HG02970 (cell line): ENCODE results near the gene RSRP1.
"Not testable (repeated sequence)": the region's sequence is repeated elsewhere in the genome, so short reads cannot be mapped to it uniquely, and the experiment has no call there.

ENCODE experiments used
- ATAC-seq: cut with Tn5 transposase; IDR thresholded peaks from one replicate; pipeline ENCODE4 v1.9.1; 2021; ENCODE audit warnings: mild to moderate bottlenecking, moderate library complexity, moderate number of reproducible peaks; ENCODE audit not compliant: unreplicated experiment, low FRiP score

The RSRP1 gene

GRCh38 chr1:25247024-25247828 lies at the start of gene RSRP1:
Gene RSRP1, minus strand, starts transcription at chr1:25247454. Its CDS starts 491 bp downstream, at chr1:25246963.
- peak; percentile 73 for ATAC-seq

DNA sequence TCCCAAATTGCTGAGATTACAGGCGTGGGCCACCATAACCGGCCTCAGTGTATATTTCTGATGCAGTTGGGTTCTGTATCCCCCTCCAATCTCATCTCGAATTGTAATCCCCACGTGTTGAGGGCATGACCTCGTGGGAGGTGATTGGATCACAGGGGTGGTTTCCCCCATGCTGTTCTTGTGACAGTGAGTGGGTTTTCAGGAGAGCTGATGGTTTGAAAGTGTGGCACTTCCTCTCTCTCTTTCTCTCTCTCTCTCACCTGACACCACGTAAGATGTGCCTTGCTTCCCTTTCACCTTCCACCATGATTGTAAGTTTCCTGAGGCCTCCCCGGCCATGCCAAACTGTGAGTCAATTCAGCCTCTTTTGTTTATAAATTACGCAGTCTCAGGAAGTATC lies 49.2 kb upstream of the RSRP1 start:
- ATAC-seq: not testable (repeated sequence)

DNA sequence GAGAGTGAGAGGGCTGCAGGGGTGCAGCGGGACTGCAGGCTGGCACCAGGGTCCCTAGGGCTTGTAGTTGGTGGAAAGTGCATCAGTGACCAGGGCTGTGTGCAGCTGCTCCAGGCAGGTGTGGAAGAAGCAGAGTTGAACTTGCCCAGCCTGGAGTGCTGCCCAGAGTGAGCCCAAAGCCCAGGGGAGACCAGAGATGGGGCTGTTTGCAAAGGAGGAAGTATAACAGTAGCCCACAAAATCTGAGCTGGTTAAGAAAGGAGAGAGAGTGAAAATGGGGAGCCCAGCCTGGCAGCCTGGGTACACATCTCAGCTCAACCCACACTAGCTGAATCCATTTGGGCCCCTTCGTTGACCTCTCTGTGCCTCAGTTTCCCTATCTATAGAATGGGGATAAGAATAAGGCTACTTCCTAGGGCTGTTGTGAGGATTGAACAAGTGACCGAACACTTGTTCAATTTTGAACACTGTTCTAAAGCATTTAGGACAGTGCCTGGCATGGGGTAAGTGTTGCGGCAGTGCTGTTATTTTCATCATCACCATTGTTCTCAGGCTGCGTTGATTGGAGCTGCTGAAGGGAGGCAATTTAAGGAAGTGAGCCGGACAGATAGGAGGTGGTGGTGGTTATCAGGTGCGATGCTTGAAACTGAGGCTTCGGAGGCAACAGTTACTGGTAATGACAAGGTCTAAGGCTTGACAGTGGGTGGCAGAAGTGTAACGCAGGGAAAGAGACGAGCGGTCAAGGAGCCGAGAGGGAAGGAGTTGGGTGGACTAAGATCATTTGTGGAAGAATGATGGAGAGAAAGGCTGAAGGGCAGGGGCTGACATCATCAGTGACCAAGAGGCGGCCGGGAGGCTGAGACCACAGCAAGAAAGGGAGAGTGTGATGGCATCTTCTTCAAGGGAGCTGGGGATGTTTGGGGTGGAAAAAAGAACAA lies 47.9 kb upstream of the RSRP1 start:
- ATAC-seq: not testable (repeated sequence)

DNA sequence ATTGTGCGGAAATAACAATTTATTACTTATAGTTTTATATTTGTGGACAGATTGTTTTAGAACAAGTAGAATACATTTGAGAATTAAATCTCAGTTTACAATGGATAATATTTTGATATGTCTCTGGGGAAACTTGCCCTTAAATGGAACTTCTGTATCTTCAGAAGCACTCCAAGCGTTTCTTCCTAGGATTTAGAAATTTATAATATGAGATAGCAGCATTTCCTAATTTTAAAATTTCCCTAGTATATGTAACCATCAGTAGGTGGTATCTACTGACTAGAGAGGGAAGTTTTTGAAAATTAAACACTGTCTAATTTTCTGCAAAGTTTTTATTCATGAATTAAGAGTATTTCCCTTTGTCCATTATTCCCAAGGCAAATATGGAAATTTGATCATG lies 46.2 kb upstream of the RSRP1 start:
- not testable (repeated sequence) for ATAC-seq

GRCh38 chr1:25290043-25290442 lies 42.8 kb upstream of the RSRP1 start:
- ATAC-seq: not testable (repeated sequence)

- ATAC-seq: not testable (repeated sequence)
Observed at GRCh38 chr1:25288573-25289101, 41.4 kb upstream of the RSRP1 start.

DNA sequence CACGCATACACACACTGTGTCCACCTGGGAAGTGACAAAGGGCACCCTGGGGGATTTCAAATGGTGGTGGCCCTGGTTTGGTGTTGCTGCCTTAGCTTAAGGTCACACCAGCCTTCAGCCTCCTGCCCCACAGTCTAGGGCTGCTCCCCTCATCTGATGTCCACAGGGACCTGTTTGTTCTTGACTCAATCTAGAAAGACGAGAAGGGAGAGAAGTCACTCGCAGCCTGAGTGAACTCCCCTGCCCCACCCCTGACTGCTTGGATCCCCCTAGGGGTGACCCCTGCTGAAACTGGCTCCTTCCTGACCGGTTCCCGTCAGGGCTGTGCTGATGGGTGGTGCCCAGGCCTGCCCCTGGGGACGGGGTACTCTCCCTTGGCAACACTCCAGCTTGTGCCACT lies 39.9 kb upstream of the RSRP1 start:
- ATAC-seq: not testable (repeated sequence)

- ATAC-seq: not testable (repeated sequence)
Observed at GRCh38 chr1:25285862-25286261, 38.6 kb upstream of the RSRP1 start.

GRCh38 chr1:25279693-25280111 lies 32.4 kb upstream of the RSRP1 start:
- ATAC-seq: not testable (repeated sequence)

GRCh38 chr1:25278790-25279189 lies 31.5 kb upstream of the RSRP1 start:
- ATAC-seq: not testable (repeated sequence)

GRCh38 chr1:25278358-25278757 lies 31.1 kb upstream of the RSRP1 start:
- ATAC-seq: not testable (repeated sequence)

- ATAC-seq: not testable (repeated sequence)
Observed at GRCh38 chr1:25277295-25277694, 30.0 kb upstream of the RSRP1 start.

GRCh38 chr1:25275648-25276047 lies 28.4 kb upstream of the RSRP1 start:
- ATAC-seq: not testable (repeated sequence)

DNA sequence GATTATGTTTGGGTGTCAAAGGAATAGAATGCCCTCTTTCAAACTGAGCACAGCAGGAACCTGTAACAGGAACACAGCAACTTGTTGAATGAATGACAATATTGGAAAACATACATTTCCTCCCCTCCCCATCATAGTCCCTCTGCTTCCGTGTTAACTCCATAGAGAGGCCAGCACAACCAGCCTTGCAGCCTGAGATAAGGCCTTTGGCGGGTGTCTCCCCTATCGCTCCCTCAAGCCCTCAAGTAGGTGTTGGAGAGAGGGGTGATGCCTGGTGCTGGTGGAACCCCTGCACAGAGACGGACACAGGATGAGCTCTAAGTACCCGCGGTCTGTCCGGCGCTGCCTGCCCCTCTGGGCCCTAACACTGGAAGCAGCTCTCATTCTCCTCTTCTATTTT lies 25.0 kb upstream of the RSRP1 start, which contains the start of gene RHD:
RHD (plus strand) TSS at position 272 of the 400 bp plus-strand sequence; CDS start at position 311, 39 bp downstream.
- ATAC-seq: not testable (repeated sequence)

DNA sequence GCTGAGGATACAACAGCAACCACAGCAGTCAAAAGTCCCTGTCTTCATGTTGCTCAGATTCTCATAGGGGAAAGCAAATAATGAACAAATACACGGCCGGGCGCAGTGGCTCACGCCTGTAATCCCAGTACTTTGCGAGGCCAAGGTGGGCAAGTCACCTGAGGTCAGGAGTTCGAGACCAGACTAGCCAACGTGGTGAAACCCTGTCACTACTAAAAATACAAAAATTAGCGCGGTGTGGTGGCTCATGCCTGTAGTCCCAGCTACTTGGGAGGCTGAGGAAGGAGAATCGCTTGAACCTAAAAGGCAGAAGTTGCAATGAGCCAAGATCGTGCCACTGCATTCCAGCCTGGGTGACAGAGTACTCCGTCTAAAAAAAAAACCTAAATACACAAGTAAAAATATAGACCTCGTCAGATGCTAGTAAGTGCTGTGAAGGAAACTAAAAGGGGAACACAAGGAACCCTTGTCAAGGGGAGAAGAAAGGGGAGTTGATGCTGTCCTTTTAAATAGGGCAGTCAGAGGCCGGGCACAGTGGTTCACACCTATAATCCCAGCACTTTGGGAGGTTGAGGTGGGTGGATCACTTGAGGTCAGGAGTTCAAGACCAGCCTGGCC lies 21.0 kb upstream of the RSRP1 start:
- not testable (repeated sequence) for ATAC-seq

DNA sequence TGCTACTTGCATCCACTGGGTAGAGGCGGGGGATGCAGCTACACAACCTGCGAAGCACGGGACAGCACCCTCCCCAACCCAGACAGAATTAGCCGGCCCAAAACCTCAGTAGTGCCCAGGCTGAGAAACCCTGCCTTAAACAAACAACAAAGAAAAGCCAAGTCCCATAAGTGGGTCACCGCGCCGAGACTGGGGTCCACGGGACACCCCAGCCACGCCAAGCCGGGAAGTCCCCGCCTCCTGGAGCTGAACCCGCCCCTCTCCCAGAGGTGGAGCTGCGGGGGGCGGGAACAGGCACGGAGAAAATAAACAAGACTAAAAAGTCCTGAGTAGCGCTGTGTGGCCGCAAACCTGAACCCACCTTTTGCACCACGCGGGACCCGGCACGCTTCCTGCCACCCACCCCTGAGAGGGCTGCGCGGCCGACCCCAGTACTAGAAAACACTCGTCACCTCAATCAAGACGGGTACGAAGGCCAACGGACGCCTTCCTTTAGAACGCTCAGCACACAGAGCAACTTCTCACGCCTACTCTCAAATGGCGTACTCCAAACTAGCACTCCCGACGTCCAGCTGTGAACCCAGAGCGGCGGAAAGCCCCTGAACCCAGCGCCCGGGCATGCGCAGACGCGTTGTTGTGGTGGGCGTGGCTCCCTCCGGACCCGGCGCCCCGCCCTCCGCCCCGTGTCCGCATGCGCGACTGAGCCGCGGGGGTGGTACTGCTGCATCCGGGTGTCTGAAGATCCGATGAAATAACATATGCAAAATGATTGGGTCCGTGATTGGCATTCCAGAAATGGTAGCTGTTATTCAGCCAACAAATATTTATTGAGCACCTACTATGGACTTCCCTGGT lies 20.3 kb upstream of the RSRP1 start:
- peak; percentile 71 for ATAC-seq

GRCh38 chr1:25266554-25267287 lies 19.5 kb upstream of the RSRP1 start:
- not testable (repeated sequence) for ATAC-seq

DNA sequence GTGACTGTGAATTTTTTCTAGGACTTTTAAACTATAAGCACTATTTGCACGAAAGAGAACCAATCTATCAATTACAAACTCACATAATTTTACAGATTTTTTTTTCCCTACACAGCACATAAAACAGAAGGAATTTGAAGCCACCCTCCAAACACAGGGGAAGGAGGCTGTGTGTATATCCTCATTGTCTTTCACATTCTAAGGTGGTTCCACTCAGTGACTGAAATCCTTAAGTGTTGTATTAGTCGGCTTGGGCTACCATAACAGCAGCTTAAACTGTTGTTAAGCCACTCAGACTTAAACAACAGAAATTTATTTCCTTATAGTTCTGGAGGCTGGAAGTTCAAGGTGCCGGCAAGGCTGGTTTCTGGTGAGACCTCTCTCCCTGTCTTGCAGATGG lies 13.1 kb upstream of the RSRP1 start:
- ATAC-seq: not testable (repeated sequence)

DNA sequence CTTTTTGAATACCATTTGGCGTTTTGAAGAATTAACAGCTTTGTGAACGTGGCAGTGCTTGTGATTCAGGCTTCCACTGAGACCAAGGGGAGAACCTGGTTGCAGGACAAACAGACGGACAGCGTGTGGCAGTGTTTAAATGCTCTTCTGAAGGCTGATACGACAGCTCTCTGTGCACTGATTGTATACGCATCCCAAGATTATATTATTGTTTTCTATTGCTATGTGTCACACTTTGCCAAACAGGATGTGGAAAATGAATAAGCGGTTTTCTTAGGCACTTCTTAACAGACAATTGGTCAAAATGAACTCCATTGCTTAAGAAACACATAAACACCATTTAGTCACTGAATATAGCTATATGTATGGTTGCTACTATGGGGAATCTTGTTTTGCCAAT lies 12.6 kb upstream of the RSRP1 start:
- ATAC-seq: not testable (repeated sequence)
